Measurements from ENCODE around the gene RNF167.
"Not testable (repeated sequence)": the region's sequence is repeated elsewhere in the genome, so short reads cannot be mapped to it uniquely, and the experiment has no call there.

RNF167 gene

GRCh38 chr17:4903051-4903818, 36.8 kb upstream of the RNF167 start, which contains the start of gene CHRNE:
Gene CHRNE (minus strand): TSS chr17:4903098. CDS start chr17:4903063, 35 bp downstream.
- DNase-seq, result peak; percentile 32

DNA sequence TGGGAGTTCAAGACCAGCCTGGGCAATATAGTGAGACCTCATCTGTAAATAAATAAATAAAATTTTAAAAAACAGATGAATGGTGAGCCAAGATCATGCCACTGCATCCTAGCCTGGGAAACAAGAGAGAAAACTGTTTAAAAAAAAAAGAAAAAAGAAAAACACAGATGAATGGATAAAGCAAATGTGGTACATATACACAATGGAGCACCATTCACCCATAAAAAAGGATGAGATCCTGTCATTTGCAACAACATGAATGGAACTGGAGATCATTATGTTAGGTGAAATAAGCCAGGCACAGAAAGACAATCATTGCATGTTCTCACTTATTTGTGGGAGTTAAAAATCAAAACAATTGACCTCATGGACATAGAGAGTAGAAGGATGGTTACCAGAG, 33.4 kb upstream of the RNF167 start:
- DNase-seq, result not testable (repeated sequence)

DNA sequence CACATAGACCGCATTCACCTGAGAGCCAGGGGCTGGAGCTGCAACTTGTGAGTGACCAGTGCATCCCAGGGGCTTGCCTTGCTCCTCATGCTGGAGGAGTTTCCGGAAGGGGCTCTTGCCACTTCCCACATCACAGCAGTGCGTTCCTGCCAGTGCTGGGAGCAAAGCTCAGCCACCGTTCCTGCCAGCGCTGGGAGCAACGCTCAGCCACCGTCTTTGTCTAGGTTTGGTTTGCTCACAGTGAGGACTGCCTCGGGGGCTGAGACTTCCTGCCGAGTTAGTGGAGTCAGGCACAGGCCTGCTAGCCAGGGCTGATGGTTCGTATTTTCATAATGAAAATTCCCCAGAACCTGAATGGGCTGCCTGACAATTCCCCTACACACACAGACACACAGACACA, 31.8 kb upstream of the RNF167 start:
- DNase-seq, result no peak

GRCh38 chr17:4908711-4909496, 31.2 kb upstream of the RNF167 start:
- DNase-seq, result peak; percentile 58

- no peak for DNase-seq
Measured at GRCh38 chr17:4913994-4914393, 26.1 kb upstream of the RNF167 start.

DNA sequence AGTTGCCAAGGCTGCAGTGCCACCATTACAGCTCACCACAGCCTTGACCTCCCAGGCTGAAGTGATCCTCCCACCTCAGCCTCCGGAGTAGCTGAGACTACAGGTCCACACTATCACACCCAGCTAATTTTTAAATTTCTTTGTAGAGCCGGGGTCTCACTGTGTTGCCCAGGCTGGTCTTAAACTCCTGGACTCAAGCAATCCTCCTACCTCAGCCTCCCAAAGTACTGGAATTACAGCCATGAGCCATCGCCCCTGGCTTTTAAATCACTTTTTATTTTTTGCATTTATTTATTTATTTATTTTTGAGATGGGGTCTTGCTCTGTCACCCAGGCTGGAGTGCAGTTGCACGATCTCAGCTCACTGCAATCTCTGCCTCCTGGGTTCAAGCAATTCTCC, 25.5 kb upstream of the RNF167 start:
- DNase-seq, result not testable (repeated sequence)

DNA sequence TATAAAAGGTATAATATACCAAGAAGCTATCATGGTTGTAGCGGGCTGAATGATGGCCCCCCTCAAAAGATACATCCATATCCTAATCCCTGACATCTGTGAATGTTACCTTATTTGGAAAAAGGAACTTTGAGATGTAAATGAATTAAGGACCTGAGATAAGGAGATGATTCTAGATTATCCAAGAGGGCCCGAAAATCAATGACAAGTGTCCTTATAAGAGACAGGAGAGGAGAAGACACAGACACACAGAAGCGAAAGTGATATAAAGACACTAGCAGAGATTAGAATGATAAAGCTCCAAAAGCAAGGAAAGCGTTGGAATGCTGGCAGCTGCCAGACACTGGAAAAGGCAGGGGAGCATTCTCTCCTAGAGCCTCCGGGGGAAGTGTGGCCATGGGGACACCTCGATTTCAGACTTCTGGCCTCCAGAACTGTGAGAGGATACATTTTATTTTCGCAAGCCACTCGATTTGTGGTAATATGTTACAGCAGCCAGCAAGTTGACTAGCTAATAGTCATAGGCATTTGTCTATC, 20.5 kb upstream of the RNF167 start:
- no peak for DNase-seq

- DNase-seq, result no peak
Measured at GRCh38 chr17:4920351-4921048, 19.6 kb upstream of the RNF167 start.

DNA sequence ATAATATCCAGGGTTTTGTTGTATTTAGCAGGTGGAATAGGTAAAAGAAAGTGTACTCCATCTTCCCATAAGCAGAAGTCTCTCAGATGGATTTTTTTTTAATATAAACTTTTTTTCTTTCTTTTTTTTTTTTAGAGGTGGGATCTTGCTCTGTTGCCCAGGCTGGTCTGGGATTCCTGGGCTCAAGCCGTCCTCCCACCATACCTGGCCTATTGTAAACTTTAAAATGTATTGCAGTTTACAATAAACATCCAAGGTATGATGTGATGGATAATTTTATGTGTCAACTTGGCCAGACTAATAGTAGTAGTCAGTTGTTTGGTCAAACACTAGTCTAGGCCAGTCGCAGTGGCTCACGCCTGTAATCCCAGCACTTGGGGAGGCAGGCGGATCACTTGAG, 18.7 kb upstream of the RNF167 start:
- DNase-seq, result no peak

DNA sequence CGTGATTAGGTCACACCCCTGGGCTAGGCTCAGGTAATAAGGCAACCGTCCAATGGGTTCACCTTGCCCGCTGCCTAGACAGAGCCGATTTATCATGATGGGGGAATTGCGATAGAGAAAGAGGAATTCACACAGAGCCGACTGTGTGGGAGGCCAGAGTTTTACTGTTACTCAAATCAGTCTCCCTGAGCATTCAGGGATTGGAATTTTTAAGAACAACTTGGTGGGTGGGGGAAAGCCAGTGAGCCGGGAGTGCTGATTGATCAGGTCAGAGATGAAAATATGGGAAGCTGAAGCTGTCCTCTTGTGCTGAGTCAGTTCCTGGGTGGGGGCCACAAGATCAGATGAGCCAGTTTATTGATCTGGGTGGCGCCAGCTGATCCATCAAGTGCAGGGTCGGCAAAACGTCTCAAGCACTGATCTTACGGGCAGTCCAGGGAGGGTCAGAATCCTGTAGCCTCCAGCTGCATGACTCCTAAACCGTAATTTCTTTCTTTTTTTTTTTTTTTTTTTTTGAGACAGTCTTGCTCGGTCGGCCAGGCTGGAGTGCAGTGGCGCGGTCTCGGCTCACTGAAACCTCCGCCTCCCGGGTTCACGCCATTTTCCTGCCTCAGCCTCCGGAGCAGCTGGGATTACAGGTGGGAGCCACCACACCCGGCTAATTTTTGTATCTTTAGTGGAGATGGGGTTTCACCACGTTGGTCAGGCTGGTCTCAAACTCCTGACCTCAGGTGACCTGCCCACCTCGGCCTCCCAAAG, 13.3 kb upstream of the RNF167 start:
- DNase-seq, result not testable (repeated sequence)

DNA sequence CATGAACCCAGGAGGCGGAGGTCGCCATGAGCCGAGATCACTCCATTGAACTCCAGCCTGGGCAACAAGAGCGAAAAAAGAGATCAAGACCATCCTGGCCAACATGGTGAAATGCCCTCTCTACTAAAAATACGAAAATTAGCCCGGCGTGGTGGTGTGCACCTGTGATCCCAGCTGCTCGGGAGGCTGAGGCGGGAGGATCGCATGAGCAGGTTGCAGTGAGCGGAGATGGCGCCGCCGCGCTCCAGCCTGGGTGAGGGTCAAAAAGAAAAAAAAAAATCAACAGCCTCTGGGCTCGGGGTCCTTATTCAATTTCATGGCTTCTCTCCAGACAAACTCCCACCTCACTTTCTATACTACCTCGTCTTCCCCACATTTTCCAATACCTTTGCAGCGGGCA, 11.2 kb upstream of the RNF167 start:
- no peak for DNase-seq

- DNase-seq, result no peak
Measured at GRCh38 chr17:4931963-4932362, 8.1 kb upstream of the RNF167 start, which contains the start of gene GP1BA. Gene GP1BA (plus strand): TSS chr17:4932277. CDS start chr17:4932605, 328 bp downstream.

DNA sequence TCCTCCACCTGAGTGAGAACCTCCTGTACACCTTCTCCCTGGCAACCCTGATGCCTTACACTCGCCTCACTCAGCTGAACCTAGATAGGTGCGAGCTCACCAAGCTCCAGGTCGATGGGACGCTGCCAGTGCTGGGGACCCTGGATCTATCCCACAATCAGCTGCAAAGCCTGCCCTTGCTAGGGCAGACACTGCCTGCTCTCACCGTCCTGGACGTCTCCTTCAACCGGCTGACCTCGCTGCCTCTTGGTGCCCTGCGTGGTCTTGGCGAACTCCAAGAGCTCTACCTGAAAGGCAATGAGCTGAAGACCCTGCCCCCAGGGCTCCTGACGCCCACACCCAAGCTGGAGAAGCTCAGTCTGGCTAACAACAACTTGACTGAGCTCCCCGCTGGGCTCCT, 7.3 kb upstream of the RNF167 start:
- DNase-seq, result no peak

DNA sequence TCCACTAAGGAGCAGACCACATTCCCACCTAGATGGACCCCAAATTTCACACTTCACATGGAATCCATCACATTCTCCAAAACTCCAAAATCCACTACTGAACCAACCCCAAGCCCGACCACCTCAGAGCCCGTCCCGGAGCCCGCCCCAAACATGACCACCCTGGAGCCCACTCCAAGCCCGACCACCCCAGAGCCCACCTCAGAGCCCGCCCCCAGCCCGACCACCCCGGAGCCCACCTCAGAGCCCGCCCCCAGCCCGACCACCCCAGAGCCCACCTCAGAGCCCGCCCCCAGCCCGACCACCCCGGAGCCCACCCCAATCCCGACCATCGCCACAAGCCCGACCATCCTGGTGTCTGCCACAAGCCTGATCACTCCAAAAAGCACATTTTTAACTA, 6.4 kb upstream of the RNF167 start:
- no peak for DNase-seq

GRCh38 chr17:4934173-4934979, 5.7 kb upstream of the RNF167 start:
- peak; percentile 14 for DNase-seq

DNA sequence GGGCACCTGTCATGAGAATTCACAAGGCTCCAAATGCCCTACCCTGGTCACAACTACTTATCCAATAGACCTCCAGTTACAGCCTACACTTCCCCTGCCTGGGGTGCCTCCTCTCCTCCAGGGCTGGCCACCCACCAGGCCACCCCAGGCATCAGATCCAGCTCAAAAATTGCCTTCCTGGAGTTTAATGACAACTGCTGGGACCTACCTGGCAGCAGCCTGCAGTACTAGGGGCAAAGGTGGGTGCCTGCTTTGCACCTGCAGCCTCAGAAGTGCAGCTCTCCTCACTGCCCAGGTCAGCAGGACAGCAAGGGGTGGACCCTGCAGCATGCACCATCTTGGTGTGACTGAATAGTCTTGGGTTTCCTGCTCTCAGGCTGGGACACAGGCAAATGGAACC, 4.4 kb upstream of the RNF167 start:
- DNase-seq, result no peak

DNA sequence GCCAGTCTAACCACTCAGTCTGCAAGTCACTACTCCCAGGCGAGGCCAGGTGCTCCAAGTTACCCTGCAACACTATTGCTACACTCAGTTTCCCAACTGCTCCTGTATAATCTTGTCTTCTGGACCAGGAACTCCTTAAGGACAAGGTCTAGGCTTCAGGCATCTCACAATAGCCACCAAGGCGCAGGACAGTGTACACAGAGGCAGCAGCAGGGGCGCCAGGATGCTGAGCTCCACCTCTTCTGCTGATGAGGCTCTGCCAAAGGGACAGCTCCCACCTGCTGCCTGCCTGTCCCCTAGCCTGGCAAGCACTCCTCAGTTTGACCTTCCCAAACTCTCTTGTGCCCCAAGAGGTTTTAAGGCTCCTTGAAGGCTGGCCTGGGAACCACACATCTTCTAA, 3.6 kb upstream of the RNF167 start:
- DNase-seq, result no peak

DNA sequence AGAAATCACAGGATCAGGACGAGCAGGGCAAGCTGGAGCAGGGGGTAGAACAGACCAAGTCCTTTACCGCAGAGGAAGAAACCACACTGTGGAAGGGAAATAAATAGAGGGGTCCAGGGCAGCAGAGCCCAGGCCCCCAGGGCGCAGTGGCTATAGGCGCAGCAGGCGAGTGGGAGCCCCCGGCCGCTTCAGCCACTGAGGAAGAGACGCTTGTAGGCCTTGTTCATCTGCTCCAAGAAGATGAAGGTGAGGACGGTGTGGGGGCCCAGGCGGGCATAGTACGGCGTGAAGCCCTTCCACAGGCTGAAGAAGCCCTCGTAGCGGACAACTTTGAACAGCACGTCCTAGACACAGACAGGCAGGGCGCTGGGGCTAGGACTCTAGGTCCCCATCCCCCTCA, 2.5 kb upstream of the RNF167 start:
- DNase-seq, result no peak

DNA sequence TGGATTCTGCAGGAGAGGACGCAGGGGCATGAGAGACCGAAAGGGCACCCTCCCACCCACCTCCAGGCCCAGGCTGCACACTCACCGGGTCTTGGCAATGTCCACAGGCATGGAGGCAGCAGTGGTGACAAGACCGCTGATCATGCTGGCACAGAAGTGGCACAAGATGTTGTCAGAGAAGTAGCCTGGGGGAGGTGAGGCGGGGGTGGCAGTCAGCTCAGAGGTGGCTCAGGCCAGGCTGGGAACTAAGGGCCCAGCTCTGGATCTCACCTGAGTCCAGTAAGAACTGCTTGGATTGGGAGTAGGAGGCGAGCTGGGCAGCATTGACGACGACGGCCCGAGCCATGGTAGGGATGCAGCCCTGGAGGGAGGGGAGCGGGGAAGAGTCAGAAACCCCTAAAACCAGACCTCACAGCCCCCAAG, 2.0 kb upstream of the RNF167 start:
- no peak for DNase-seq

DNA sequence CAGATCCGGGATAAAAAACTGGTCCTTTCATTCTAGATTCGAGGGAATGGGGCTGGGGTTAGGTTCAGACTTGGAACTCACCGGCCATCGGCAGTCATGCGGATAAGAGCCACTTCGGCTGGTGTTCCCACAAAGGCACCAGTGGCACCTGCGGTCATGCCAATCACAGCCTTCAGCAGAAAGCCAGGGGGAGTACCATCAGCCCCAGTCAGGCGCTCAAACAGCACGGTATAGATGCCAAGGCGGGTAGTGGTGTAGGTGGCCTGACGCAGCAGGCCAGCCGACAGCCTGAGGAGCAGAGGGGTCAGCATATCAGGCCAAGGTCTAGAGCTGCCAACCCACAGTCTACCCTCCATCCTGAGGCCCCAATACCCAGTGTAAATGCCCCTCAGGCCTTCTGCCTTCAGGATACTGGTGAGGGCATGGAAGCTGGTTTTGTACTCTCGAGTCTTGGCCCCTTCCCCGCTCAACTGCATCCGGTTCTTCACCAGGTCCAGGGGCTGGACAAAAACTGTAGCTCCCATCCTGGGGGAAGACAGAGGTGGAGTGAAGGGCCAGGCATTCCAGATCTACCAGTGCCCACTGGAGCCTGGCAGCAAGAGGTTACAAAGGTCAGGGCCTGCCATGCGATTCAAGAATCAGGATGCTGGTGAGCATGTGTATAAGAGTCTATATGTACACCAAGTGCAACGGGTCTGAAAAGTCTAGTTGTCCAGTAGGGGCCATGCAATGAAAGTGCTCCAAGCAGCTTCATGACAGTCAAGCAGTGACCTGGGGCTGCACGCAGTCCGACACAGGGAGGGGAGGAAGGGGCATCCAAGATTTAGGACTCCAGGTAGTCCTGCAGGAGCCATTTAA, 1.2 kb upstream of the RNF167 start:
- DNase-seq, result no peak

DNA sequence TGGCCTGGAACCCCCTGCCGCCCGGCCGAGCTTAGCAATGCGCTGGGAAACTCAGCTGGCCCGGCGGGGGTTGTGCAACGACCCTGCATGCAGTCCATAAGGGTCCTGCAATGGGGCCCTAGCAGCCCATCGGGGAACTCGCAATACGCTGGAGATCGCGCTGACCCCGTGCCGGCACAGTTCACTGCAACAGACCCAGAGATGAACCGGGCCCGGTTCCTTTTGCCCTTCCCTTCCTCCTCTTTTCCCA, 597 bp upstream of the RNF167 start:
- DNase-seq, result no peak
